GM21423 (cell line): ENCODE data around the gene NAA80.
A peak's percentile ranks its signal among the peaks of the same experiment; 100 is the strongest.

ENCODE experiments used
- ATAC-seq: cut with Tn5 transposase; IDR thresholded peaks from one replicate; pipeline ENCODE4 v1.9.1; 2021; ENCODE audit warnings: mild to moderate bottlenecking, moderate library complexity; ENCODE audit not compliant: unreplicated experiment

Gene NAA80, protein sequence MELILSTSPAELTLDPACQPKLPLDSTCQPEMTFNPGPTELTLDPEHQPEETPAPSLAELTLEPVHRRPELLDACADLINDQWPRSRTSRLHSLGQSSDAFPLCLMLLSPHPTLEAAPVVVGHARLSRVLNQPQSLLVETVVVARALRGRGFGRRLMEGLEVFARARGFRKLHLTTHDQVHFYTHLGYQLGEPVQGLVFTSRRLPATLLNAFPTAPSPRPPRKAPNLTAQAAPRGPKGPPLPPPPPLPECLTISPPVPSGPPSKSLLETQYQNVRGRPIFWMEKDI

DNA sequence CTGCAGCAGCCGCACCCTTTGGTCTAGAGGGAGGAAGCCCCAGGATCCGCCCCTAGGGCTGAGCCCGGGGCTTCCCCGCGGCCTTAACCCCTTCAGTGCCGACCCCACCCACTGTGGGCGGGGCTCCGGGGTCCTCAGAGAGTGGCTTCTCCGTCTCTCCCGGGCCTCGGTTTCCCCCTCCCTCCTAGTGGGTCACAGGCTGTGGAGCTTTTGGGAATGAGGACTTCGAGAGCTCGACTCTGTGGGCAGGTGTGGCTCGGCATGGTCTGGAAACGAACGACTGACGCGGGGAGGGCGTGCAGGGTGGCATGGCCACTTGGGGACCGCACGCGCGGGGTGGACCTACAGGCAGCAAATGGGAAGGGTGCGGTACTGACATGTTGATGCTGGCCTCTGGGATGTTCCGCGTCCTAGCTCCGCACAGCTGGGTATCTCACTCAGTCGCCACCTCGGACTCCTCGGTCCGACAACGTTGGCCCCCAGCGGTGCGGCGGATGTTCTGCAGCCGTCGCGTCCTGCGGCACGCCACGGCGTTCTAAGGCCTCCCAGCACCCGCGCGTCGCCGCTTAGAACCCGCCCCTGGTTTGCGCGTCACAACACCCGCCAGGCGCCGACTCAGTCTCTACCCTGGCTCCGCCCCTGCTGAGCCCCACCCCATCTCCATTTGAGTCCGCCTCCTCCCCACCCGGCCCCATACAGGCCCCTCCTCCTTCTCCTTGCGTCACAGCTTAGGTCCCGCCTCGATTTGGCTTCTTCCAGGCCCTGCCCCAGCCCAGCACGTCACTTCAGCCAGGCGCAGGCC, at the start of gene NAA80, which contains the start of gene HYAL3:
Gene NAA80, minus strand, starts transcription at position 570 of the 802 bp plus-strand sequence. CDS start 1,942 bp downstream, outside the sequence.
Gene HYAL3, minus strand, starts transcription at position 570 of the 802 bp plus-strand sequence. CDS start 3,803 bp downstream, outside the sequence.
- peak; percentile 81 for ATAC-seq

DNA sequence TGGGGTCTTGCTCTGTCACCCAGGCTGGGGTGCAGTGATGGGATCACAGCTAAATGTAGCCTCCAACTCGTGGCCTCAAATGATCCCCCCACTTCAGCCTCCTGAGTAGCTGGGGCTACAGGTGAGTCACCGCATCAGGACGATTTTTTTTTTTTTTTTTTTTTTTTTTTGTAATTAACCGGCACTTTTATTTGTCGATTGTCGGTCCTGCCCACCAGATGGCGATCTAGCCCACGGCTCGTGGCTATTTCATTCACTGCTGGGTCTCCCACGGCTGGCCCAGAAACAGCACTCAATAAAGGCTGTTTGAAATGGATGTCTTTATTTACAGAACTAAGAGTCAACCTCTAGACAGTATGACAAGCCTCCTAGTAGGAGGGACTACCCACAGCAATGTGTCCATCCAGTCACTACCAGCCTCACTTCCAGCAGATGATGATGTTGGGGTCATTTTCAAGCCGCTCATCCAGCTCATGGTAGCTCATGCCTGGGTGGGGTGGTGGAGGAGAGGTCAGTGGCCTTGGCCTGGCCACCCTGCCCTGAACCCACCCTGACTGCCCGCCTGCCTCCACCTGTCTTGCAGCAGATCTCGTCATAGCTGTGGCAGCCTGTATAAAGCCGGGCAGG, 48.1 kb upstream of the NAA80 start:
- ATAC-seq, result no peak

DNA sequence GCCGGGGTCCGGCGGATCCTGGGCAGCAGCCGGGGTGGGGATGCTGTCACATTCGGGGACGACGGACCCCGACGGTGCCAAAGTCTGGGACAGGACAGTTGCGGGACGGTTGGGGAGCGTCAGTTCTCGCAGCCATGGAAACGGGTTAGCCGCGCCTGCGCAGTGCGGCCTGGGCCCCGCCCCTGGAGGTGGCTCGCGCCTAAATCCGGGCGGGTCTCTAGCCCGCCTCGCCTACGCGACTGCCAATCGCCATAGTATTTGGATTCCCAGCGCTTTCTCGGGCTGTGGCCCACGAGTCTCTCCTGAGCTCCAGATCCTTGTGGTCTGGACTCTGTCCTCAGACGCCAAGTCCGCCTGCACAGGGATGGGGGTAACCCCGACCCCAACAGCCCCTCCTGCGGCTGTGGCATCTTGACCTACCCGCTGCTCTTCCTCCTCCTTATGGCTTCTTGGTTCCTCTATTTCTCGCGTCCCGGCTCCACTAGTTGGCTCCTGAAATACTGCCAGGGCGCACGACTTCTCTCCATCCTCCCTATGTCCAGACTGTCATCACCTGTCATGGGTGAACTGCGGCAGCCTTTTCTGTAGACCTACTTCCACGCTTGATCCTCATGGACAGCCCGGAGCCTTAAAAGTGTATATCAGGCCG, 46.5 kb upstream of the NAA80 start, which contains the start of gene ZMYND10:
Gene ZMYND10, minus strand, starts transcription at position 147 of the 649 bp plus-strand sequence. CDS start 153 bp downstream, outside the sequence.
- no peak for ATAC-seq

DNA sequence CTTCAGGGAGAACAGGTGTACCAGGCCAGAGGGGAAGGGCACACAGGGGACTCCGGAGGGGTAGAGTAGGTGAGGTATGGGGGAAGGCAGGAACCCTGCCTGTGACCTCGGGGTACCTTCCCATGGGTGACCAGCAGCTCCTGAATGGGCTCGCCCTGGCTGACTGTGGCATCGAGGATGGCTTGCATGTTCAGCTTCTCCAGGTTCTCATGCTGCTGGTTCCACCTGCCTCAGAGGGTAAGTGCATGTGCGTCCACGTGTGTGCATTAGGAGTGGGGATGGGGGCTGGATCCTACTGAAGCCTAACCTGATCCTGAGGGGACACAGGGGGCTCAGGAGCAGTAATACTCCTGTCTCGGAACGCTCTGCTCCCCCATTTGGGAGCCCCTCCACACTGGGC, 45.8 kb upstream of the NAA80 start:
- ATAC-seq, result no peak

DNA sequence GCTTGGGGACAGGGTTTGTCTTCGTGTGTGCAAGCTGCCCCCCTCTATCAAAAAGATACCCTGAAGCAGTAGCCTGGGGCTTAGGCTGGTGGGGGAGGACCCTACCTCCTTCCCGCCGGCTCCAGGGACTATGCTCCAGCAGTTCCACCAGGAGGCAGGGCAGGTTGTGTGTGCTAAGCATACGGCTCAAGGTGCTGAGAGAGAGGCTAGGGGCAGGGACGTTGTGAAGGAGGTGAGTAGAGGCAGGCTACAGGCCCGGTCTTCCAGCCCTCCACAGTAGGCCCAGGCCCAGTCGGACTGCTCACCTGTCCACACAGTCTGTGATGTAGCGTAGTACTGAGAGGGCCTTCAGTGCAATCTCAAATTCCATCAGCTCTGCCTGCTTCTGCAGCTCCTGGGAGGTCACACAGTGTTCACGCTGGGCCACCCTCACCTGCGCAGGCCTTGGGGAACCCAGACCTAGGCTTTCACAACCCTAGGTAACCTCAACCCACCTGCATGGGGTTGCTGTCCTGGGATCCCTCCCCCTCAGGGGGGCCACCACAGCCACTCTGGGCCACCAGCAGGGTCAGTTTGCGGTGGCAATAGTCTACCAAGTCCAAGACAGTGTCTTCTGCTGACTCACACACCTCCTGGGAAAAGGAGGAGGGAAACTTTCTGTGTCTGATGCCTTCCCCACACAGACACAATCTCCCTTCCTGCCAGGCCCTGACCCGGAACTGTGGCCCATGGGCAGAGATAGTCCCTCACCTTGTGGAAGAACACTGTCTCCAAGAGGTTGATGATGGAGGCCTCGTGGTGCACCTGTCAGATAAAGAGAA, 43.8 kb upstream of the NAA80 start:
- no peak for ATAC-seq

DNA sequence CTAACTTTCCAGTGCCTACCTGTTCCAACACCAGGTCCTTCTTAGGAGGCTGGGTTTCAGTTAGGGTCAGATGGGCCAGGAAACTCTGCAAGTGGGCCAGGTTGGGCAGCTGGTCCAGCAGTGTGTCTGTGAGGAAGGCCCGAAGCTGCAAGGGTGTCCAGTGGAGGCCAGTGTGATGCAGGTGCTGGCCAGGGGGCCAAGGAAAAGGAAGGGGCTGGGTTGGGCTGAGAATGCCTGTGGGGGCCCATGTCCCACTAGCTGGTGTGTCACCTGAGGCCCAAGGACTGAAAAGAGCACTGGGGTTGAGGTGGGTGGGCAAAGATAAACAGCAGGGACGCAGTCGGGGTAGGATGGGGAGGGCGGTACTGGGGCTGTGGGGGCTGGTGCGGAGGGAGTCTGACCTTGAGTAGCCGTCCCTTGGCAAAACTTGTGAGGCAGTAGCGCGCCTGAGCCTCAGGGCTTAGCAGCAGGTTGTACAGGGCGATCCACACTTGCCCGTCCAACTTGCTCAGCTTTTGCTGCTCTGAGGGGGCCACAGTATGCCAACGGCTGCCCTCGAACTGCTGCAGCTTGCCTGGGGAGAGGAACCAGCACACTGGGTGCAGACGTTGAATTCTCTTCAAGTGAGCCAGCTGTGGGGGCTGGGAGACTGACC, 42.9 kb upstream of the NAA80 start:
- no peak for ATAC-seq

DNA sequence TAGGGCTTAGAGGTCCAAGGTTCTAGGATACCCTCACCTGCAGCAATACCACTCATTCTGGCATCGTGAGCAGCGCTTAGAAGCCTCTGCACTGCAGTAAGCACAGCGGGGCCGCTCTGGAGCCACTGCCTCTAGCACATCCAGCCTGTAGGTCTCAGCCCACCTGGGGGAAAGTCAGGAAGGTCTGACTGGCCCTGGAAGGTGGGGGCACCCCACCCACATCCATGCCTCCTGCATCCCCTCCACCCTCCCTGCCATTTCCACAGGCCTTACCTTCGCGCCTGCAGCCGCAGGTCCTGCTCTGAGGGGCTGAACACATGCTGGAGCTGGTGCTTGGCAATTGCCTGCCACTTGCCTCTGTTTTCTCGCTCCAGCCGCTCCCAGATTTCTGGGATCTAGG, 42.3 kb upstream of the NAA80 start:
- no peak for ATAC-seq

DNA sequence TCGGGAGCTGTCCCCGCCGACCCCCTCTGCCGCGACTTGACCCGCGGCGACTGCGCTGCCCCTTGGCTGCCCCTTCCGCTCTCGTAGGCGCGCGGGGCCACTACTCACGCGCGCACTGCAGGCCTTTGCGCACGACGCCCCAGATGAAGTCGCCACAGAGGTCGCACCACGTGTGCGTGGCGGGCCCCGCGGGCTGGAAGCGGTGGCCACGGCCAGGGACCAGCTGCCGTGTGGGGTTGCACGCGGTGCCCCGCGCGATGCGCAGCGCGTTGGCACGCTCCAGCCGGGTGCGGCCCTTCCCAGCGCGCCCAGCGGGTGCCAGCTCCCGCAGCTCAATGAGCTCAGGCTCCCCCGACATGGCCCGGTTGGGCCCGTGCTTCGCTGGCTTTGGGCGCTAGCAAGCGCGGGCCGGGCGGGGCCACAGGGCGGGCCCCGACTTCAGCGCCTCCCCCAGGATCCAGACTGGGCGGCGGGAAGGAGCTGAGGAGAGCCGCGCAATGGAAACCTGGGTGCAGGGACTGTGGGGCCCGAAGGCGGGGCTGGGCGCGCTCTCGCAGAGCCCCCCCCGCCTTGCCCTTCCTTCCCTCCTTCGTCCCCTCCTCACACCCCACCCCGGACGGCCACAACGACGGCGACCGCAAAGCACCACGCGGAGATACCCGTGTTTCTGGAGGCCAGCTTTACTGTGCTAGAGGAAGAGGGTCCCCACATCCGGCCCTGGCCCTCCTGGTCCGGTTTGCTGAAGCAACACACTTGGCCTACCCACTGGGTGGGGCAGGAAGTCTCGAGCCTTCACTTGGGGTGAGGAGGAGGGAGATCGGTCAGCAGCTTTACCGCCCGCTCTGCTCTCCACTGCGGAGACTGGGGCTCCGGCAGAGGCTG, 41.5 kb upstream of the NAA80 start, which contains the start of gene RASSF1:
Gene RASSF1, minus strand, starts transcription at position 389 of the 882 bp plus-strand sequence. Its CDS starts 31 bp downstream, at position 358.
- peak; percentile 28 for ATAC-seq

DNA sequence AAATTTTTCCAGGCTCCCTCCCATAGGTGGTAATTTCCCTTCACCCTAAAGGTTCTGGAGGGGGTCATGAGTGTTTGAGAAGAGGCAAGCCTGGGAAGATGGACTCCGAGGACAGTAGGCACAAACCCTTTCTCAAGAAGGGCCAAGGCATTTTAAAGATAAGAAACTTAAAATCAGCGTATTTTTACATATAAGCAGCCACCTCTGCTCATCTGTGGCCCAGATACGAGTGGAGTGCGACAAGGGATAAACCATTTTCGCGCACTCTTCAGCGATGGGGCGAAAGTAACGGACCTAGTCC, 40.9 kb upstream of the NAA80 start:
- no peak for ATAC-seq

DNA sequence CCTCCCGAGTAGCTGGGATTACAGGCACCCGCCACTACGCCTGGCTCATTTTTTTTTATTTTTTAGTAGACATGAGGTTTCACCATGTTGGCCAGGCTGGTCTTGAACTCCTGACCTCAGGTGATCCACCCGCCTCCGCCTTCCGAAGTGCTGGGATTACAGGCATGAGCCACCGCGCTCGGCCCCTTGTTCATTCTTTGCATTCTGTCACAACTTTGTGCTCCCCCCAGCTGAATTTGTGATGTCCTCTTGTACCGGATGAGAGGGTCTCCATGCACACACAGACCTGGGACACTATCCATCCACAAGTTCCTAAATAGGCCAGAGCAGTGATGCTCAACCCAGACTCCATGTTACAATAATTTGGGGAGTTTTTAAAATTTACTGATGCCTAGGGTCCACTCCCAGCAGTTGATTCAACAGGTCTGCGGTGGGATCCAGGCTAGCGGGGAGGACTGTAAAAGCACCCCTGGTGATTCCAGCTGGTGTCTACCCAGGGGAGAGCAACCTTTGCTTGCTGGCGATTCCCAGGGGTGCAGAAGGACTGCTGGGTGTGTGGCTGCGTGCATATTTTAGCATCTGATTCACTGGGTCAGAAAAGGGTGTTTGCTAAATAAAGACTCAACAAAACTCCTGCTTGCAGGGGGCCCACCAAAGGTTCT, 40.4 kb upstream of the NAA80 start:
- no peak for ATAC-seq

DNA sequence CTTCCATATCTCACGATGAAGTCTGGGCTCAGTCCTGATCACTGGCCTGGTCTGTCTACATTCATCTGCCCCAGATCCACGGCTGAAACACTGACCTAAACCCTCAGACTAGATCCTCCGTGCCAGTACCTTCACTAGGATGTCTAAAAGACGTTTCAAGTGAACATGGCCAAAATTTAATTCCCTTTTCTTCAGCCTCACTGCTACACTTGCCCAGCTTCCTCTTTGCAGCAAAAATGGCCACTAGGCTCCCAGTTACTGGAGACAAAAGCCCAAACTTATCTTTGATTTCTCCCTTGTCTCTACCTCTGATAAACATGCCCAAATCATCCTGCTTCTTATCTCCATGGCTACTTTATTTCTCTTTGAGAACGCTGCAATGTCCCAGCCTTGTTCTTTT, 39.8 kb upstream of the NAA80 start:
- ATAC-seq, result no peak

DNA sequence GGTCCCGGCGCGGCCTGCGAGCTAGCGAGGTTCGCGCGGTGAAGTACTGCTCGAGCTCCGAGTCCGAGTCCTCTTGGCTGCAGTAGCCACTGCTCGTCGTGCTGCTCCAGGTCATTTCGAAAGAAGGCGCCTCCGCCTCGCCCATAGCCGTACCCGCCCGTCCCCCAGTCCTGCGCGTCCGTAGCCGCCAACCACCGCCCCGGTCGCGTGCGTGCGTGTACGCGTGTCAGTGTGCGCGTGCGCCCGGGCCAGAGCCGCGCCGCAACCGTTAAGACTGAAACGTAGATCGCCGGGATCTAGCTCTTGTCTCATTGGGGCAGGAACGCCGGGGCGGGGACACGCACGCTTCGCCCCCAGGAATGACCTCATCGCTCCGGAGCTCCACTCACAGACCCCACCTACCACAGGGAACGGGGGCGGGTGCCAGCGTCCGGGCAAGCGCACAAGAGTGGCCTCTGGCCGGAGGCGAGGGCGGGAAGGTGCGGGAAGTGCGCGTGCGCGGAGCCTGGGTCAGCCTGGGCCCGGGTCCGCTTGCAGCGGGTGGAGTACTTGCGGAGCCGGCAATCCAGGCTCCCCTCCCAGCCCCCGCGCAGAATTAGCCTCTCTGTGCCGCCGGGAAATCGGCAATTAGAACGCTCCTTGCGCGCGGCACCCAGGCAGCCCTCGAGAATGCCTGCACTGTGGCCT, 38.1 kb upstream of the NAA80 start:
- ATAC-seq, result peak; percentile 71

DNA sequence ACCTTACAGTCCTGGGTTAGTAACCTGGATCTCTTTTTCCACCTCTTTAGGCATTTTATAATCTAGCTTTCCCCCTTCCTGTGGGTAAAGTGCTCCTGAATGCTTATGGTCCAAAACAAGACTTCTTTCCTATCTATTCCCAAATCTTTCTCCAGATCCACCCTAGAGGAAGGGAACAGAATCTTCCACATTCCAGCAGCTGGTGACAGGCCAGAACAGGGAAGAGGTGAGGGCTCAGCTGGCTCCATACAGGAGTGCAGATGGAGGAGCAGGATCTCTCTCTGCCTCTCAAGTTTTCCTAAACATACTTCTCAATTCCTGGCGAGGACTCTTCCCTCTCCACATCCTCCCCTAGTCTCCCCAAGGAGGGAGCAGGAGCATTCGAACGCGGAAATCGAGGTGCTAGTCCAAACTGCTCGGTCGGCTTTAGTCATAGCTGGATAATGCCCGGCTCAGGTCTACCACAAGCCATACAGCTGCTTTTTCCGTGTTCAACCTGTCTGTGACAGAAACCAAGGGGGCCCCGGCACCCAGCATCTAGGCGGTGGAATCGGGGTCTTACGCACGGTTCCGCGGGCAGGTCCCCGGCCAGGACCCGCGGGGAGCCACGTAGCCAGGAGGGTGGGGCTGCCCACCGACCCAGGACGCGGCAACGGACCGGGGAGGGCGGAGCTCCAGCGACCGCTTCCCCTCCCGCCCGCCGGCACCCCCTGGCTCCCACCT, 37.4 kb upstream of the NAA80 start:
- peak; percentile 13 for ATAC-seq

DNA sequence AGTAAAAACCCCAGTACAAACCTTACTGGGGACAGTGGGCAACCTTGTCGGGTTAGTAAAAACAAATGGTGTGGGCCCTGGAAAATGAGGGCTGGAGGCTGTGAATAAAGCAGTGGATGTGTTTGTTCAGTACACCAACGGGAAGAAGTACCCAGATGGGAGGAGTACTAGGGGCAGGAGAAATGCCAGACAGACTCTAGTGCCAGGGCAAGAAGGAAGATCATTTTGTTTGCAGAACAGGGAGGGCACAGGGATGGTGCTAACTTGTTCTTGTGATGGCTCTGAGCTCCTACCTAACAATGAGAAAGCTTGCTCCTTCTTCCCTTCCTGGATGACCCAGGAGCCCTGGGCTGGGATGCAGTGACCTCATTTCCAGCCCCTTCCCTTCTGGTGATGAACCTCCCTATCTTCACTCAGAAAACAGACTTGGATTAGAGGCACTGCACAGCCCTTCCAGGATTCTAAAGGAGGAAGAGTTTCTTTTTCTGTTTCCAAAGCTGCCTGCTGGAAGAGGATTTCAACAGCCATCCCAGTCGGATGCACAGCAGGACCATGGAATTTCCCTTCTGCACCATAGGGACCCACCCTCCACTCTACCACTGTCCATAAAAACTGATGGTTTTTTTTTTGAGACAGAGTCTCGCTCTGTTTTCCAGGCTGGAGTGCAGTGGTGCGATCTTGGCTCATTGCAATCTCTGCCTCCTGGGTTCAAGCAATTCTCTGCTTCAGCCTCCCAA, 35.3 kb upstream of the NAA80 start:
- no peak for ATAC-seq

DNA sequence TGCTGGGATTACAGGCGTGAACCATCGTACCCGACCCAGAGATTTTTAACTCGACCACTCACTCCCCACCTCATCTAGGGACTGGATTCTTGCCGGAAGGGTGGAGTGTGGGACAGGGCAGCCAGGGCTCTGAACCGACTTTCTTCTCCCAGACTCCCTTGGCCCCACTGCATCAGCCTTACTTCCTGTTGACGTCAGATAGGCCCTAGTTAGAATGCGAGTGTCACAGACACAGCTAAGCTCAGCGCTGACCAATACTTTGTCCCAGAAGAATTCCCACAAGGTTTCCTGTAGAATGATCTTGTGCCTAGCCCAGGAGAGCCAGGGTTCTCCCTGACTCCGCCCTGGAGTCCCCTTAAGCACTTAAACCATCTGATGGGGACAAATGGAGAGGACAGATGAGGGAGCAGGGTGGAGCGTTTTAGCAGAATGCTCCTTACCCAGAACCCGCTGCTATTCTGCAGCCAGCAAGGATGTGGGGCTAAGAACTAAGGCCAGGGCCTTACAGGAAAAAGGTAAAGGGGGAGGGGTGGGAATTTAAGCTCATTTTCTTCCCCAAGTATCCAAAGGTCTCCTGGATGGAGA, 34.6 kb upstream of the NAA80 start:
- ATAC-seq, result no peak

DNA sequence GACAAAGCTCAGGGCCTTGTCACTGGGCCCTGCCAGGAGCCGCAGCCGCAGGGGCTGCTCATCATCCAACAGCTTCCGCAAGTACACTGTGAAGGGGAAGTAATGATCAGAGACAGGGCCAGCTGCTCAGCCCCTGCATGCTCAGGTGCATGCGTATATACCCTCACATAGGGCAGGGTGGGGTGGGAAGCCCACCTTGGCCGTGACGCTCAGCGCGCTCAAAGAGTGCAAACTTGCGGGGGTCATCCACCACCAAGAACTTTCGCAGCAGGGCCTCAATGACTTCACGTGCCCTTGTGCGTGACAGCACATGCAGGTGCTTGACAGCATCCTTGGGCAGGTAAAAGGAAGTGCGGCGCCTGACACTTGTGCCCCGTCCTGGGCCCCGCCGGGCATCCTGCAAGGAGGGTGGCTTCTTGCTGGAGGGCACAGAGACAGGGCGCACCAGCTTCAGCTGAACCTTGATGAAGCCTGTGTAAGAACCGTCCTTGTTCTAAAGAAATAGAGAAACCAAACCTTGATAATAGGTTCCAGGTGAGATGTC, 32.2 kb upstream of the NAA80 start:
- no peak for ATAC-seq
